ENCODE measurements around the gene OXTR.

OXTR gene

GRCh38 chr3:8769088-8769822, at the start of gene OXTR:
Gene OXTR (minus strand): TSS chr3:8769613. CDS start chr3:8768187, 1,426 bp downstream.
- peak; percentile 58 for DNase-seq (ENCODE audit: low spot score)

DNA sequence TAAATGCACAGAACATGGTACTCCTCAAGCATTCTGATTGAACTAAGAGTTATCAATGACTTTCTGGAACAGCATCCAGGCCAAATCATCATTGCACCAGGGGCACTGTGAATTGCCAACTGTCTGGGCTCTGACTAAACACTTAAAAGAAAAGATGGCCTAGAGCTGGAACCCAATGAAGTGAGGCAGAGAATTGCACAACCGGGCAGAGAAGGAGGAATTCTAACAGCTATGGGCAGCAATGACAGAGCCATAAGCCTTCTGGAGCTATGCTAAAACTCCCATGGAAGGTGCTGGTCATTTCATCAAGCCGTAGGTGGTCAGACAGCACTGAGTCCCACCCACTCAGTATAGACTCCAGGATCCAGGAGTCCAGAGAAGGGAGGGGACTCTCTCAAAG, 48.1 kb upstream of the OXTR start:
- DNase-seq (ENCODE audit: low spot score), result no peak

GRCh38 chr3:8816106-8816505, 46.7 kb upstream of the OXTR start:
- DNase-seq (ENCODE audit: low spot score), result no peak

- DNase-seq (ENCODE audit: low spot score), result no peak
Measured at GRCh38 chr3:8813411-8813810, 44.0 kb upstream of the OXTR start.

GRCh38 chr3:8810561-8810960, 41.1 kb upstream of the OXTR start:
- no peak for DNase-seq (ENCODE audit: low spot score)

- no peak for DNase-seq (ENCODE audit: low spot score)
Measured at GRCh38 chr3:8805774-8806173, 36.4 kb upstream of the OXTR start.

DNA sequence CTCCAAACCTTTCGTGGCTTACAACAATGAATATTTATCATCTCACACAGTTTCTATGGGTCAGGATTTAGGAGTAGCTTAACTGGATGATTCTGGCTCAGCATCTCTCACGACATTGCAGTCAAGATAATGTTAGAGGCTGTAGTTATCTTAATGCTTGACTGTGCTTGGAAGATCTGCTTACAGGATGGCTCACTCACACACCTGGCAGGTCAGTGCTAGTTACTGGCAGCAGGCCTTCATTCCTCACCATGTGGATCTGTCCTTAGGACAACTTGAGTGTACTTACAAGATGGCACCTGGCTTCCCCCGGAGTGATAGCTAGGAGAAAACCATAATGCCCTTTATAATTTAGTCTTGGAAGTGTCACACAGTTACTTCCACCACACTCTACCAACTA, 32.8 kb upstream of the OXTR start:
- DNase-seq (ENCODE audit: low spot score), result no peak

DNA sequence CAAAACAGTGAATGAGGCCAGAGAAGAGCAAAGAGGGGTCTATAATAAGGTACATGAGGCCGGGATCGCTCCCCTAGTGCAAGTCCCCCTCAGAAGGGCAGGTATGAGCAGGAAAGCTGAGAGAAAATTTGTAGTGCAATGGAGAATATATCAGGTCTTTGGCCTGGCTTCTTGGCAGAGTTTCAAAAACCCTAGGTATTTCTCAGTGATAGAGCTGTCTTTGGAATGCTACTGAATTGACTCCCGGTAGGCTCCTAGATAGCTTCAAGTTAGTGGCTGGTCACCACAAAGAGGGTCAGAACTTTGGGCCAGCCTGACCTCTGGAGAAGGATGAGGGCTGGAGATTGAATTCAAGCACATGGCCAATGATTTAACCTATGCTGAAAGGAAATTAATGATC, 30.6 kb upstream of the OXTR start:
- DNase-seq (ENCODE audit: low spot score), result no peak

- no peak for DNase-seq (ENCODE audit: low spot score)
Measured at GRCh38 chr3:8794247-8794646, 24.8 kb upstream of the OXTR start.

DNA sequence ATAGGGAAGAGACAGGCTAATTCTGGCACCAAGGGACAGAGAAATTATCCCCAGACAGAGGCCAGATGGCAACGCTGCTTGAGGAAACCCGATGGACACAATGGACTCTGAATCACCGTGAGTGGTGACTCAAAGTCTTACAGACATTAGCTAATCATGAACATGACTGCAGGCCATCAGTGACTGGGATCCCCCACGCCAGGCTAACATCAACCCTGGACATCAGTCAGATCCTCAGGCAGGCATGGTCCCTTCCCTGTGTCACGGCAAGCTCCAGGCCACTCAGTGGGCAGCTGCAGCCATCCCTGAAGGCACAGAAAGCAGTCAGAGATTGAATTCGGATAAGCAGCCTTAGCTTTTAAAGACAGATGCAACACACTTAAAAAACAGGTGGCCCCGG, 23.8 kb upstream of the OXTR start:
- no peak for DNase-seq (ENCODE audit: low spot score)

DNA sequence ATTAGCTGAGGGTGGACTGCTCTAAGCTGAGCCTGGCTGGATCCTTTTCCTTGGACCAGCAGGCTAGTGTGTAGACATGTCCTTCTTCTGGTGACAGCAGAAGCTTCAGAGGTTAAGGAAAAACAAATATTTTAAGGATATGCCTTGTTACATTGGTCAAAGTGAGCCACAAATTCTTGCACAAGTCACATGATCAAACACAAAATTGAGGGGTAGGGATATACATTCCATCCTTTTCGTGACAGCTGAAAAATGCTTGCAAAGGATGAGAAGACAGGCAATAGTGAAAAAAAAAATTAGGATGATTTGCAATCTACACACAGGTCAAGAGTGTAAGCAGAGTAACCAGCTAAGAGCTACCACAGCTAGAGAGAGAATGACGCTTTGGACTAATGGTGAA, 21.1 kb upstream of the OXTR start:
- DNase-seq (ENCODE audit: low spot score), result no peak

DNA sequence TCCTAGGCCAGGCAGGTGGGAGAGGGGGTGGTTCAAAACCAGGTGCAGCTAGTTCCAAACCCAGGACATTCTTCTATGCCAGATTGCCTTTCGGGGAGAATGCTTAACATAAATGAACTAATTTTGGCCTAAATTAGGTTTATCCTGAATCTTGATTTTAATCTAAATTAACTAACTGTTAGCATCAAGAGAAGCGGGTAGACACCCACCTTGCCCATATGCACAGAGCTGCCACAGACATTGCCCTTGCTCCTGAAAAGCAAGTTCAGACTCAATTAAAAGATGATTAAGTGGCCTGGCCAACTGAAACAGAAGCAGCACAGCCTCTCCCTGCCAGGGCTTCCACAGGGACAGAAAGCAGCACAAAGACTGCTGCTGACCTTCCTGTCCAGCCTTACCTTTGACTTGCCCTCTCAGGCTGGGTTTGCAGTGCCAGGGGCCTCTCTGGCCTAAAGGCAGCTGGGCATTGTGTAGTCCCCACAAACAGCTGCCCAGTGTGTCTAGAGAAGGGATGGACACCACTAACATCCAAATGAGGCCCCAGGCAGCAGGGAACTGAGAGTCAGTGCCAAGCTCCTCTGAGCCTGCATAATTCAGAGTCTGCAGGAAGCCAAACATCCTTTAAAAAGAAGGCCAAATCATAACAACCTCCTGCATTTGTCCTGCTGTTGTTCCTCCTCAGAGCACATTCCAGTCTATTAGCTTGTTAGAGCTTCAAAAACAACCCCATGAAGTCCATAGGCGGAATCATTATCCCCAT, 15.4 kb upstream of the OXTR start:
- DNase-seq (ENCODE audit: low spot score), result no peak

GRCh38 chr3:8780279-8780678, 10.9 kb upstream of the OXTR start:
- no peak for DNase-seq (ENCODE audit: low spot score)

- DNase-seq (ENCODE audit: low spot score), result no peak
Measured at GRCh38 chr3:8778475-8778874, 9.1 kb upstream of the OXTR start.

DNA sequence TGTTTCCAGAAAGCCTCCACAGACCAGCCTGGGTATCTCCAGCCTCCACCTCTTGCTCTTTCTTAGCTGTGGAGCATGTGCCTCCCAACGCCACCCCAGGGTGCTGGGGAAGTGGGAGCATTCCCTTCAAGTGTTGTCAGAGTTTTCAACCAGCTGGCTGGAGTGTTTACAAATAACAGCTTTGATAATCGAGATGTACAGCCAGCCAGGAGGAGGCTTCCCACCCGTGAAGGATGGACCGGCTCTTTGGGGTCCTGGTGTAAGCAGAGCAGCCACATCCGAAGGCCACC, 8.5 kb upstream of the OXTR start:
- no peak for DNase-seq (ENCODE audit: low spot score)

DNA sequence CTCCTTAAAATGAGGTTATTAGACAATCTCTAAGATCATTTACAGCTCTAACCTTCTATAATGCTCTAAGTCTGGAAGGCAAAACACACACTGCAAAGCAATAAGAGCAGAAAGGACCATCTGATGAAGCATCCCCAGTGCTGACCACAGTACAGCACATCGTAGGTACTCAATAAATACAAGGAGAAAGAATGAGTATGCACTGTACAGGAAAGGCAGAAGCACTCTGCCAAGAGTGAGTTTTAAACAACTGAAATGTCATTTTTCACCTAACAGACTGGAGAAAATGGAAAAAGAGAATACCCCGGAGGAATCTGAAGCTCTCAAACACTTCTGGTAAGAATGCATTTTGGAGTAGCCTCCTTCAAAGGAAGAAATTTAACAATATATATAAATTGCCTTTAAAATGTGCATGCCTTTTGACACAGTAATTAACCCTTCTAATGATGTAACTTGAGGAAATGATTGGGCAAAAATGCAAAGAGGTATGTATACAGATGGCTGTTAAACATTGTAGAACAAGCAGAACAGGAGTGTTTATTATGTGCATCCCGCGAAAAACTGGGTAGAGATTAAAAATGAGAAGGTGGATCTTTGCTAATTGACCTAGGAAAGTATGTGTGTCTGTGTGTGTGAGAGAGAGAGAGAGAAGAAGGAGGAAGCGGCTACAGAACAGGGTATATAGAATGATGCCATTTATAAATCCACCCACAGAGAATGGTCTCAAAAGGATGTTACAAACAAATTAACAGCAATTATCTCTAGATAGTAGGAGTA, 8.0 kb upstream of the OXTR start:
- DNase-seq (ENCODE audit: low spot score), result no peak

- DNase-seq (ENCODE audit: low spot score), result no peak
Measured at GRCh38 chr3:8776406-8776805, 7.0 kb upstream of the OXTR start.

DNA sequence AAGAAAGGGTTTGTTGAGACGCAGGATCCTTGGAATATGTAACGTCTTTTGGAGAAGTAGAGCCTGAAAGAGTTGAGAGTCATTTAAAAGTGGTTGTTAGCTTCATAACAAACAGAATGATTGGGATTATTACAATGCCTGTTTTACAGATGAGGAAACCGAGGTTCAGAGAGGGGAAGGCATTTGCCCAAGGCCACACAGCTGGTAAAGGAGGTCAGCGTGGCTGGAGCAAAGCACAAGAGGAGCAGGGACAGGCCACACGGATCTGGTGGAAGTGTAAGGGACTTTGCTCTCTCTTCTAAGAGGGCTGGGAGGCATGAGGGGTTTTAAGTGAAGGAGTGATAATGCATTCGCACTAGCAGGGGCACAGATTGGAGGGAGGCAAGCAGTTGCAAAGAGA, 6.2 kb upstream of the OXTR start:
- DNase-seq (ENCODE audit: low spot score), result no peak

DNA sequence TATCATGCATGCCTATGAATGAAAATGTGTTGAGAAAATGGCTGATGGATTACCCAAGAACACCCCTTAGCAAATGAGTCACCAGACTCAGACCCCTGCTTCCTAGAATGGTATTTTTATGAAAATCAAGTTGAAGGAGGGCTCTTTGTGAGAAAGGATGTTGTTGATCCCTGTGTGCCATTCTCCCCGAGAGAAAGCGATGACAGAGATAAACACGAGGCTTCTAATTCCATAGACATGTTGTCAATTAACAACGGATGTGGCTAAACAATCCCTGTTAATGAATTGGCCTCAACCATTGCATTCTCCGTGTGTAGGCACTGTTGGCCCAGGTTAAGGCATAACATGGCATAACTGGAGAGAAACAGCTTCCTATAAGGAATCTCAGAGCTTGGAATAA, 5.8 kb upstream of the OXTR start:
- DNase-seq (ENCODE audit: low spot score), result no peak

GRCh38 chr3:8773941-8774542, 4.6 kb upstream of the OXTR start:
- no peak for DNase-seq (ENCODE audit: low spot score)

DNA sequence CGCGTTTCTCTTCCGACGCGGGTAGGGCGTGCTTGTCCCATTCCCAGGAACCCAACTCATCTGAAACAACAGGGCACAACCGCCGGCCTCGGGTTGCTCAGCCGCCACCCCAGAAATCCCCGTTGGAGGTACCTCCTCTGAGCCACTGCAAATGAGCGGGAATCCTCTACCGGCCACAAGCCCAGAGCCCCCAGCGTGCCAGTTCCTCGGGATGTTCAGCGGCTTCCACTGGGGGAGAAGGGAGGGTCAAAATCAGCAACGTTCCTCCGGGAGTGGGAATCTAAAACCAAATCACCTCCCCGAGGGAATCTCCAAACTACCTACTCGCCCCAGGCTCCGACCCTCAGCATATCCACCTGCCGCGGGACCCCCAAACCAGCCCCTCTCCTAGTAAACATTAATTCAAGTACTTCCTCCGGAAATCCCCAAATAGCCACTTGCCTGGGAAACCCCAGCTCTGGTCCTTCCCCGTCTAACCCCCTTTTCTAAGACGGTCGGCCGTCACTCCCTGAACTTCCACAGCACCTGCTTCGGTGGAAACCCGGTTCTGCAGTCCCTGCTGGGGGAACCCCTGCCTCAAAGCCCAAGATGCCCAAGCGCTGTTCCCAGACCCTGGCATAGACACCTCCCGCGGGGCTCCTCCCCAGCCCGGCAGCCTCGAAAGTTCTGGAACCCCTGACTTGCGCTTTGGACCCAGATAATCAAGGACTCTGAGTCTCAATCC, 887 bp downstream of the OXTR start:
- no peak for DNase-seq (ENCODE audit: low spot score)
